GM19328 (cell line): Measurements from ENCODE around the gene MPG.

Experiments
- ATAC-seq: cut with Tn5 transposase; IDR thresholded peaks from one replicate; pipeline ENCODE4 v1.9.1; 2021; ENCODE audit warnings: mild to moderate bottlenecking, moderate library complexity; ENCODE audit not compliant: unreplicated experiment

Gene MPG

DNA sequence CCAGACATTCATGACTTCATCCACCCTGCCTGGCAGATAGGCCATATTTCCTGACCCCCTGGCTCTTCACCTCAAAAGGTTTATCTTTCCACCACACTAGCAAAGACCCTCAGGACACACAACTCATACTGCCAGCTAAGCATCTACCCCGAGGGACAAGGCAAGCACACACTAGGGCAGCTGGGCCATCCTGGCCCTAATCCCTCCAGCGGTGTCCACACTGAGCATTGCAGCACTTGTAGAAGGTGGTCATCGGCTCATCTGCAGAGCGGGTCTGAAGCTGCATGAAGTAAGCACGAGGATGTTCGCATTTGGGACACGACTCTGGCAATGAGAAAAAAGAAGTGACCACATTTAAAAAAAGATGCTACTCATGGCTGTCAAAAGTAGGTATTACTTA lies 30.8 kb upstream of the MPG start:
- no peak for ATAC-seq

DNA sequence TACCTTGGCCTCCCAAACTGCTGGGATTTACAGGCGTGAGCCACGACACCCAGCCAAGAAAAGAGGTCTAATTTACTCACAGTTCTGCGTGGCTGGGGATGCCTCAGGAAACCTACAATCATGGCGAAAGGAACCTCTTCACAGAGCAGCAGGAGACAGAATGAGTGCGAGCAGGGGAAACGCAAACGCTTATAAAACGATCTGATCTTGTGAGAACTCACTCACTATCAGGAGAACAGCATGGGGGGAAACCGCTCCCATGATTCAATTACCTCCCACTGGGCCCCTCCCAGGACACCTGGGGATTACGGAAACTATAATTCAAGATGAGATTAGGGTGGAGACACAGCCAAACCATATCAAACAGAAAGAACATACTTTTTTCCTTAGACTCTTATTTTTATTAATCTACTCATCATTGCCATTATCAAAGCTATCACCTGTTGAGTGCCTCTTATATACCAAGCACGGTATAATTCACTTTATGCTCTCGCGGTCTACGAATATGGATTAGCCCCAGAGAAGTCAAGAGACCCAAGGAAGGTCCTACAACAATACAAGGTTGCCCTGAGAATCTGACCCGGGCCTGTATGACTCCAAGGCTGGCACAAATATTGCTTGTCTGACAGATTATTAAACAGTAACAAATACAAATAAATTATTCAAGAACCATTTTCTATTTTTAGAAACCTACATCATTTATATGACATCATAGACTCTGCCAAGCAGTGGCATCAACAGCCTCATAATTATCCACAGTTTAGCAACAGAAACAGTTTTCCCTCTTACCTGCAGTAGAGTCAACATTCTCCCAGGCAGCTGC lies 27.0 kb upstream of the MPG start:
- ATAC-seq, result no peak

DNA sequence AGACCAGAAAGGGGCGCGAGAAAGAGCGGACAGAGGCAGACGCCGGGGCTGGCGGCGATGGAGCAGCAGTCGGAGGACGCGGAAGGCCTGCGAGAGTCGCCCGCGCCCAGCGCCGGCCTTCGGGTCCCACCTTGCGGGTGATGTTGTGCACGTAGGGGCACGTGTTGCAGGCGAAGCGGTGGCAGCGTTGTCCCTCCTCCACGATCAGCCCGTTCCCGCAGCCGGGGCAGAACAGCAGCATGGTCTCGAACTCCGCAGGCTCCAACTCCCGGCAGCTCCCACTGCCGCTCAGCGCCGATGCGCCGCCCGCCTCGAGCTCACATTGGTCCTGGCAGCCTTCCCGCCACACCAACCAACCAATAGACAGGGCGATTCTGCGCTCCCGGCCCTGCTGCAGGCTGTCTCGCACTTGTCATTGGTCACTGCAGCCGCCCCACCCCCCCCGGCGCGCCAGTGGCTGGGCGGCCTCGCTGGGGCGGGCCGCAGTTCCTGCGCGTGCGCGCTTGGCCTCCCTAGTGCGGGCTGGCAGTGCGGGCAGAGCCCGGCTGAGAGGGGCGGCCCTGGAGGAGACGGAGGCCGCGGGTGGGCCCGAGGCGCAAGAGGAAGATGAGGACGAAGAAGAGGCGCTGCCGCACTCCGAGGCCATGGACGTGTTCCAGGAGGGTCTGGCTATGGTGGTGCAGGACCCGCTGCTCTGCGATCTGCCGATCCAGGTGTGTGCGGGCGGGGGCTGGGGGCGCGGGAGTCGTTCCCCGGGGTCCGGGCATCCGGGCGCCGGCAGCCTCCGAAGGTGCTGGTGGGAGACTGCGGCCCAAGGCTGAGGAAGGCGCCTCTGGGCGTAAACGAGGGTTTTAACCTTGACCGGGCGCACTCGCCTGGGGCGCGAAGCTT lies 24.4 kb upstream of the MPG start, which contains the start of the genes POLR3K and SNRNP25:
TSS of gene POLR3K (minus strand) at position 263 of the 891 bp plus-strand sequence. CDS start at position 241, 22 bp downstream.
TSS of gene SNRNP25 (plus strand) at position 483 of the 891 bp plus-strand sequence. CDS start at position 672, 189 bp downstream.
- ATAC-seq, result peak; percentile 91

DNA sequence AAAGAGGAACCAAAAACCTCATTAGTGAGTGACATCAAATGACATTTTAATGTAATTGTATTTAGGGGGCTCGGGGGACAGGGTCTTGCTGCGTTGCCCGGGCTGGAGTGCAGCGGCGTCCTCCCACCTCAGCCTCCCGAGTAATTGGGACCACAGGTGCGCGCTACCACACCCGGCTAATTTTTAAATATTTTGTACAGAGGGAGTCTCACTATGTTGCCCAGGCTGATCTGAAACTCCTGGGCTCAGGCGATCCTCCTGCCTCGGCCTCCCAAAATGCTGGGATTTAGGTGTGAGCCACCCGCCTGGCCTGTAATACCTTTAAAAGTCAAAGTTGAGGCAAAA lies 23.8 kb upstream of the MPG start:
- no peak for ATAC-seq

DNA sequence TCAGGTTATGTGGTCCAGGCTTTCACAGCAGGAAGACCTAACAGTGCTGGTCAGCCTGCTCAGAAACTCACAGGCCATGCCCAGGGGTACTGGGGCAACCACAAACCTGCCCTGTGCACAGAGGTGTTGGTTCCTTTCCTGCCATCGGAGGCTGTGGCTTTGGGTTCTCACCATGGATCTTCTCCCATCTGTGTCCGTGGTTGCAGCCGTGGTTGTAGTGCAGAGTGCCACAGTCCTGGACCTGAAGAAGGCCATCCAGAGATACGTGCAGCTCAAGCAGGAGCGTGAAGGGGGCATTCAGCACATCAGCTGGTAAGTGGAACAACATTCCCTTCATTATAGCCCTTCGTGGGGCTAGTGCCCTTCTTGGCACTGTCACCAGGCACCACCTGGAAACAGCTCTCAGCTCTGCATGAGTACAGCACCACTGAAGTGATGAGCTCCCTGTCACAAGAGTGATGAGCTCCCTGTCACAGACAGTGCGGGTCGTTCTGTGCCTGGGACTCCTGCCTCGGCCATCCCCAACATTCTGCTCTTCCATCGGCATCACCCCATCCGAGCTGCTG lies 22.4 kb upstream of the MPG start:
- no peak for ATAC-seq

DNA sequence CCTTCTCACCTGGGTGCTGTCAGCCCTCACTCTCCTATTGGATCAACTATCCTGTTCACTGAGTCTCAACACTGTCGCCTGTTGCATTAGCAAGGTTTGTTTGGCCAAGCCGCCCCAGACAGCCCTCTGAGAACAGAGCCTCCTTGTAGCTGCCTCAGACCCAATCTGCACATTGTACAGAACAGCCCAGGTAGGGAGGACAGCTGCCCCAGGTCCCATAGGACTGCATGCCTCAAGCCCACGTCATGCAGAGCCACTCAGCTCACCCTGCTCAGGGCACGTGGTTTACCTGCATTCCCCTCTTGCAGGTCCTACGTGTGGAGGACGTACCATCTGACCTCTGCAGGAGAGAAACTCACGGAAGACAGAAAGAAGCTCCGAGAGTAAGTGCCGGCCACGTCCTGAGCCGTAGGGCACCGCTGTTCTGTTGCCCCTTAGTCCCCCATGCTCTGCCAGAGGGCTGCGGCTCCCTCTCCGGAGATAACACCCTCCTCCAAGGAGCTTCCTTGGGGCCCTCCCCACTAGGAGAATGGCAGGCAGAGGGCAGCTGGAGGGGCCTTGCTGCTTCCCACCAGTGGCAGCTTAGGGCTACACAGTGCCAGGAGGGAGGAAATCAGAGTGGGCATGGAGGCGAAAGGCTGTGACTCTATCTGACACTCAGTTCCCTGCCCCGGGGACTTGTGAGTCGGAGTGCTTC lies 21.6 kb upstream of the MPG start:
- no peak for ATAC-seq

DNA sequence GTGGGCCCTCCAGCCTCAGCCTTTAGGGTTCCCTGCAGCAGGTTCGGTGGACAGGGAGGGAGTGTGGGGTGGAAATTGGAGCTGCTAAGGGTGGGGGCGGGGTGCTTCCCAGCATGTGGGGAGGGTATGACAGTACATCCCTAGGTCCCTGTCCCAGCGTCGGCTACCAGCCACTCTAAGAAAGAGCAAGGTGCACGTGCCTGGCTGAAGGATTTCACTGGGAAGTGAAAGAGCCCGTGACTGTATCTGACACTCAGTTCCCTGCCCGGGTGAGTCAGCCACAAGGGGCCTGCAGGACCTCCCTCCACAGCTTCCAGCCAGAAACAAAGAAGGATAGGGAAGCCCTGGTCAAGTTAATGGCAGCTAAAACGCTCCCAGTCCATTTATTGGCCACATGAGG lies 20.3 kb upstream of the MPG start:
- no peak for ATAC-seq

DNA sequence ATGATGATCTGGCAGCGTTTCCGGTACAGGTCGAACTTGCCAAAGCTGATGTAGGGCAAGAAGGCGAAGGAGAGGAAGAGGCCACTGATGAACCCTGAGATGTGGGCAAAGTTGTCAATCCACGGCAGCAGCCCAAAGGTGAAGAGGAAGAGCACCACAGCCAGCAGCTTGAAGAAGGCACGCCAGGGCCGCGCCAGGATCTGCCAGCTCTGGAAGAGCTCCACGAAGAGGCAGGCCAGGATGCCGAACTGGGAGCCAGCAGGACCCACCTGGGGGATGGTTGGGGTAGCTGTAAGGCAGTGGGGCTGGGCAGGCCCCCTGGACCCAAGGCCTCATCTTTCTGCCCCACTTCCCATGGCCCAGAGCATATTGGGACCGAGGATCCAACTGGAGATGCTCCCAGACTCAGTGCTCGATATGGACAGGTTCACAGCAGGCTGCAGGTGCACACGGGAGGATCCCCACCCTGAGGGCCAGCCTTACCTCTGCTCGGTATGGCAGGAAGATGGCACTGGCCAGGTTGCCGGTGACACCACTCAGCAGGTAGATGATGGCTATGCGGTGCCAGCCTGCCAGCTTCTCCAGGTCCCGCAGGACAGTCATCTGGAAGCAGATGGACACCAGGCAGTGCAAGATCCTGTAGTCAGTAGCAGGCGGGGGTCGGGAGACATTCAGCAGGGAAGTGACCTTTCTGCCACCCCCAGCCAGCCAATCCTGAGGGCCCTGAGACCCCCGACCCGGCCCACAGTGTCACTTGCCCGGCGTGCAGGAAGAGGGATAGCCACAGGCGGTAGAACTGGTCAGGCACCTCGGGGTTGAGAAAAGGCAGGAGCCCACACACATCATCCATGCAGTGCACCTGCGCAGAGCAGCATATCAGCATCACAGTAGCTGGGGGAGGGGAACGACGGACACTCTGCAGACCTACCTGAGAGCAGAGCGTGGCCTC lies 19.3 kb upstream of the MPG start:
- no peak for ATAC-seq

DNA sequence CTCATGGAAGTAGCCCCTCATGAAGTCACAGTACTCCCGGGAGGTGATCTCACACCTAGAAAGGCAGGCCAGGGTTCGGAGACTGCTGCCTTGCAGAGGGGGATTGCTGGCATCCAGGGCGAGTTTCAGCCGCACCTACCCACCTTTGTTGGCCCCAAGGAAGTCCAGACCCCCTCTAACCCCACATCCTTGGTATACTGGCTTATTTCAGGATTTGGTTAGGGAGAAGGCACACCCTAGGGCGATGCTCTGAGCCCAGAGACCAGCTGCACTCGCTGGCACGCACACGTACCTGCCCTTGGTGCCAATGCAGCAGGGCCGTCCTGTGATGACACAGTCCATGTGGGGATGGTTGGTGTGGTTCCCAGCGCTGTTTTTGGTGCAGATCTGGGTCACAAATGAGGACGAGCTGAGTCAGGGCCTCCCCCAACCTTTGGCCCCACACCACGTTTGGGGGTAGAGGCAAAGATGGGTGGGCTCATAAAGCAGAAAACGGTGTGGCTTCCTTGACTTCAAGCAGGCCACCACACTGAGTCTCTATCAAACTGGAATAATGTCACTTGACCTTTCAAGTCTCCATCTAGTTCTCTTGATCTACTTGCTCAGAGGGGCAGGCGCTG lies 18.5 kb upstream of the MPG start:
- no peak for ATAC-seq

DNA sequence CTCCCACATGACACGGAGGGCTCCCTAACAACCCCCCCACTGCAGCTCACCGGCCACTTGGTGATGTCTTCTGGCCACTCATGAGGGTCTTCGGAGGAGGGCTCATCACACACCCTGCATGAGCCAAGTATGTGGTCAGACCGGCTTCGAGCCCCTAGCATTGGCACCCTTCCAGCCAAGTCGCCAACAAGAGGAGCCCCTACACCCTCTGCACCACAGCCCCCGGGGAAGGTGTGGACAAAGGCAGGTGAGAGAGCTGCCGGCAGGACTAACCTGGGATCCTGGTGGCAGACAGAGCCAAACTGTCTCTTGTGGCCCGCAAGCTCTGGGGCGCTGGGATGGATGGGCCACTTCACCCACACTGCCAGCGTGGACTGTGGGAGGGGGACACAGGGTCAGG lies 17.9 kb upstream of the MPG start:
- ATAC-seq, result no peak

DNA sequence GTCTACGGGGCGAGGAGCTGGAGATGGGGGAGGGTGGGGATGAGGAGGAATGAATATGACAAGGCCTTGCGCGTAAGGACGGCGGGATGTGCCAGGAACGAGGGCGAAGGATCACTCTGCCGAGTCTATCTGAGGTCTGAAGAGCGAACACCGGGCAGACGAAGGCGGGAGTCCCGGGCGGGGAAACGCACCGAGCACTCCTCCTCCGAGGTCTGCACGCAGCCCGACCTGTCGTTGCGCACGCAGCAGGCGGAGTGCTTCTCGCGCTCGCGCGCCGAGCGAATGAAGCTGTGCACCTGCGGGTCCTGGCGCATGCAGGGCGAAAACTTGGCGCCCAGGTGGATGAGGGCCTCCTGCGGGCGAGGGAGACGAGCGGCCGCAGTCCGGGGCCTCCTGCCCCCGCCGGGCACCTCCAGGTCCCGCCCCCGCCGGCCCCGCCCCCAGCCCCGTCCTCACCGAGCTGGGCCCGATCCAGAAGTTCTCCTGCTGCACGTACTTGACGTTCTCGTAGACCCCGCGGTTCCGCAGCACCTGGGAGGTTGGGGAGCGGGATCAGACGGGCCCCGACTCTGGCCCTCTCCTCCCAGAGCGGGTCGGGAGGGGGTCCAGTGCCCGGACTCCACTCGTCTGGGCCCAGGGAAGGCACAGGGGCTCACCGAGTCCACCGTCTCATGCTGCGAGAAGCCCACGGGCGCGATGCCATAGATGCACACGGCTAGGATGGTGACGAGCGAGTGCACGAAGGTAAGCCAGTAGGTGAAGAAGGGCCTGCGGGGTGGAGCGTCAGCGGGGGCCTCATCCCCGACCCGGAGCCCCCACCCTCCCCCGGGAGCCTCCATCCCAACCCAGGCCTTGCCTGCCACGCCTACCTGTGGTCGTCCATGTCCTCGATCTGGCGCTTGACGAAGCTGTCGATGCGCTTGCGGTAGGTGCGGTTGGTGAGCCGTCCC lies 16.8 kb upstream of the MPG start:
- no peak for ATAC-seq

DNA sequence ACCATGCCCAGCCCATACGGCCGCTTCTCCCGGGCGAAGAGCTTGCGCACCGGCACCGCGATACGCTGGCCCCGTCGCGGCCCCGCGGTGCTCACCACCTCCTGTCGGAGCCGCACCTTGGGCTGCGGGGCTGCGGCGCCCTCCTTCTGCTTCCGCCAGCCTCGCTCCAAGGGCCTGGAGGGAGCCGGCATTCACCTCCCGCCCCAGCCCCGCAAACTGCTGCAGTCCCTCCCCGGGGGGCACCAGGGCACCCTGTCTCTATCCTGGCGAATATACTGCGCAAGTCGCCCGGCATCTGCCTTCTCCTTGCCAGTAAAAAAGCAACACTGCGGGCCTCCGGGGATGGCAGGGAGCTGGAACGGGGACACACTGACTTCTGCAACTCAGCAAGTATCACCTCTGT lies 16.1 kb upstream of the MPG start:
- ATAC-seq, result no peak

DNA sequence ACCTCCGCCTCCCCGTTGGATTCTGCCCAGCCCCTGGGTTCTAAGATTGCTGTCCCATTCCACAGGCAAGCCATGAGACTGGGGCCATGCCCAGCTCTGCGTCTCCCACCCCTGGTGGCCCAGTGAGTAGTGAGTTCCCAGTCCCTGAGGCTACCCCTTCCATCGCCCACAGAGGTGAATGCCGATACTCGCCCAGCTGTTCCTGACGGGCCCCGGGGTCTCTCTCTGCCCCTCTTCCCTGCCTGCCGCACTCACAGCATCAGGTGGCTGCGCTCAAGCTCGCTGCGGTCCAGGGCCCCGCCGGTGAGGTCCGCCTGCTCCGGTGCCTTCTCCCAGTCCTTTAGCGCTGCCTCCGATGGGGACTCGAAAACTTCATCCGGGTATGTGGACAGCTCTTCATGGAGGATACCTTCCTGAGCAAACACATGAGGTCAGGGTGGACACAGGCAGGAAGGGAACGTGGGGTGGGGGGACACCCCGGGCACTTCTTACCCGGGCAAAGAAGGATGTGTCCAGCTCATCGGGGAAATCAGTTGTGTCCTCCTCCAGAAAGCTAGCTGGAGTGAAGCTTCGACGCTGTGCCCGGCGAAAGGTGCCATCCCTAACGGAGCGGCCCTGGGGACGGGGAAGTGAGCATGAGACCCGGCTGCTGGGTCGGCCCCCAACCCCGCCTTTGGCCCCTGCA lies 15.6 kb upstream of the MPG start:
- no peak for ATAC-seq

DNA sequence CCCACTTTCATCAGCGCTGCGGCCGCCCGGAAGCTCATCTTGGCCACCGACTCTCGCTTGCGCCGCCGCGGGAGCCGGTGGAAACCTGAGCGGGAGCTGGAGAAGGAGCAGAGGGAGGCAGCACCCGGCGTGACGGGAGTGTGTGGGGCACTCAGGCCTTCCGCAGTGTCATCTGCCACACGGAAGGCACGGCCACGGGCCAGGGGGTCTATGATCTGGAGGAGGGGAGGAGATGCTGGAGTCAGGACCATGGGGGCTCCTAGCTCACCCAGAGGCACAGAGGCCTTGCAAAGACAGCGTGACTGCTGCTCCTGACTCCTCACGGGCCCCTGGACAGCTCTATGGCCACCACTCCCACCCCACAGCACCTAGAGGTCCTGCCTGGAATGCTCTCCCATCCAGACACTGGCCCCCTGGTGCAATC lies 15.0 kb upstream of the MPG start:
- no peak for ATAC-seq

DNA sequence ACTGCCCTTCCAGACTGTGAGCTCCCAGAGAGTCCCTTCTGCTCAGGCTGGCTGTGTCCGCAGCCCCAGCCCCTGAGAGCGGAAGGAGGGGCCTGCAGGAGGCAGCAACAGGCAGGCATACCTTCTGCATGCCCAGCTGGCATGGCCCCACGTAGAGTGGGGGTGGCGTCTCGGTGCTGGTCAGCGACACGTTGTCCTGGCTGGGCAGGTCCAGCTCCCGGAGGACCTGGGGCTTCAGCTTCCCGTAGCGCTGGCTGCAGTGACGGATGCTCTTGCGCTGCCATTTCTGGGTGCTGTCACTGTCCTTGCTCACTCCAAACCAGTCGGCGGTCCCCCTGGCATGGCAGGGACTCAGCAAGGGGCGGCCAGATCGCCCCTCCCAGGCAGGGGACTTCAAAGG lies 14.6 kb upstream of the MPG start:
- ATAC-seq, result no peak

DNA sequence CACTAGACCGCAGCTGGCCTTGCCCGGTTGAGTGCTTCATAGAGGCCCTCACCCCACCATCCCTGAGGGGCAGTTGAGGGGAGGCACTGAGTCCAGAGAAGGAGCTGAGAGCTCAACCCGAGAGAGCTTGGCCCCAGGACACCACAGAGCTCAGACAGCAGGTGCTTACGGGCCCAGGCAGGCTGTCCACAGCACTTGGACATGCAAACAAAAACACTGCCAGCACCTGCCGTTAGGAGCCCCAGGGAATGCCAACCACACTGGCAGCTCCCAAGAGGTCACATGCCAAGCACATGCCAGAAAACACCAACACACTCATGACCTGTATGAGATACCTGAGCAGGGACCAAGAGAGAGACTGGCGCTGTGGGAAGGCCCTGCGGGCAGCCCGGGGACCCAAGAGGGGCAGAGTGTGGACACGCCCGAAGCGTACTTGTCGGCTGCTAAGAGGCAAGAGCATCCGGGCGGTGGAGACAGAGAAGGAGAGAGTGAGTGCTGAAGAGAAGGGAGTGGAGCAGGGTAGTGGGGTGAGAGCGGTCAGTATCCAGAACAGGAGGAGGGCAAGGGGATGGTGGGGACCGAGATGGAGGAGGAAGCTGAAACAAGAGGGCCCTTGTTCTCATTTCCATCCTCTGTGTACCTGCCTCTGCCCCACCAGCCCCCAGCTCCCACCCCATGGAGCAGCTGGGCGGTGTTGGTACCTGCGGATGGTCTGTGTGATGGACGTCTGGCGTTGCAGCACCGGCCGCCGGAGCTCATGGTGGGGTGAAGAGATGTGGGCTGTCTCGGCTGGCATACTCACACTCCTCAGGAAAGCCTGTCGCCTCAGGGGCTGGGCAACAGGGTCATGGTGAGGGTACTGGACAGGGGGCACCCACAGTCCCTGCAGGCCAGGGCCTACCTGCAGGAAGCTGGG lies 13.8 kb upstream of the MPG start:
- no peak for ATAC-seq

DNA sequence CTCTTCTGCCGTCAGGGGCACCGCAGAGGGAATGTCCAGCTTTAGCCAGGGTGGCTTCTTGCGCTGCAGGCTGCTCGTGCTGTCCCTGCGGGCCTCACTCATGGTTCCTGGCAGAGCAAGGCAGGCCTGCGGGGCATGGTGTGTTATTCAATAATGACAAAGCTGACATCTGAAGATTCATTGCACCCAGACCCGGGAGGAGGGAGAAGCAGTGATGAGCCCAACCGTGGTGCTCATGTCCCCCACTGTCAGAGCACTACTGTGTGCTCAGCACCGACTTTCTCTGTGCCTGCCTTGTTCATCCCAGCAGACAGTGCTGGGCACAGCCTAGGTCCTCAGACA lies 13.1 kb upstream of the MPG start:
- no peak for ATAC-seq
